ENCODE measurements around the gene CUL9.

The CUL9 gene

GRCh38 chr6:43202451-43202850 lies 20.5 kb downstream of the CUL9 start:
- no peak for DNase-seq

GRCh38 chr6:43203029-43203717 lies 21.2 kb downstream of the CUL9 start:
- no peak for DNase-seq

DNA sequence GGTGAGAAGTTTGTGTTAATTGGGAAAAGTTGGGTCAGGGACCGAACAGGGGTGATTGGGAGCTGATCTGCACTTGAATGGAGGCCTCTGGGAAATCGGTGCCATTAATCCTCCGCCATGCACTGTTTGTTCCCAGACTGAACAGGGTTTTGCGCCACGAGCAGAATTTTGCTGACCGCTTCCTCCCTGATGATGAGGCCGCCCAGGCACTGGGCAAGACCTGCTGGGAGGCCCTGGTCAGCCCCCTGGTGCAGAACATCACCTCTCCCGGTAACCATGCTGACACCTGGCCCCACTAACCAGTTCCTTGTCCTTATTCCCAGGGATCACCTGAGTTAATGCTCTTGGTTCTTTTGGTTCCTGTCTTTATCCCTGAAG lies 21.7 kb downstream of the CUL9 start:
- no peak for DNase-seq

- no peak for DNase-seq
Measured at GRCh38 chr6:43204271-43205105, 22.5 kb downstream of the CUL9 start.

DNA sequence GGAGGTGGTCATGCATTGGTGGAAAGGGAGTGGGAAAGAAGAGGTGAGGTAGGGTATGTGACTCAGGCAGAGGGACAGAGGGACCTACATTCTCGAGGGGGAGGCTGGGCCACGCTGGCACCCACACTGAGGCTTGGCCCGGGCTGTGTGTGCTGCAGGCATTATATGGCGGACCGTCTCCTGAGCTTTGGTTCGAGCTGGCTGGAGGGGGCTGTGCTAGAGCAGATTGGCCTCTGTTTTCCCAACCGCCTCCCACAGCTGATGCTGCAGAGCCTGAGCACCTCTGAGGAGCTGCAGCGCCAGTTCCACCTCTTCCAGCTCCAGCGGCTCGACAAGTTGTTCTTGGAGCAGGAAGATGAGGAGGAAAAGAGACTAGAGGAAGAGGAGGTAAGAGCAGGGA lies 23.9 kb downstream of the CUL9 start:
- no peak for DNase-seq

- DNase-seq: no peak
Measured at GRCh38 chr6:43207286-43207685, 25.3 kb downstream of the CUL9 start.

DNA sequence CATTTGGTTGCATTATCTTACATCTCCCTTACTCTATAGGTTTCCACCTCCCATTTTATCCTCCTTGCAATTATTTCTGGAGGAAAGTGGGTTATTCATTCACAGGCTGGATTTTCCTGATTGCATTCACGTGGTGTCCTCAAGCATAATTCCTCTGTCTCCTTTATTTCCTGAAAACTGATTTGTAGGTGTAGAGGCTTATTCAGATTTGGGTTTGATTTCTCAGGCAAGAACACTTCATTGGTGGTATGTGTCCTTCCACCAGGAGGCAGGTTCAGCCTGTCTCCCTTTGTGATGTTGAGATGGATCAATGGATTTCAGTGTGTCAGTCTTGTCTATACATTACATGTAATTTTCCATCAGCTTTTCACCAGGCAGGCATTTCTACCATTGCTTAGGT lies 30.0 kb downstream of the CUL9 start:
- no peak for DNase-seq

DNA sequence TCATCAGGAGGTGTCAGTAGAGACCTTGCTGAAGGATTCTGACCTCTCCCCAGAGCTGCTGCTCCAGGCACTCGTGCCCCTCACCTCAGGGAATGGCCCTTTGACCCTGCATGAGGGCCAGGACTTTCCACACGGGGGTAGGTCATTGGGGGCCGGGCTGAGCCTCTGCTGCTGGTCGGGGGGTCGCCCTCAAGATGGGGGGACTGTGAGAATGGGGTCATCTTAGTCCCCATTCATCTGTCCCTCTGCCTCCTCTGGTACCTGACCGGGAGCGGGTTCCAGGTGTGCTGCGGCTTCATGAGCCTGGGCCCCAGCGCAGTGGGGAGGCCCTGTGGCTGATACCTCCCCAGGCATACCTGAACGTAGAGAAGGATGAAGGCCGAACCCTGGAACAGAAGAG lies 31.4 kb downstream of the CUL9 start:
- no peak for DNase-seq

DNA sequence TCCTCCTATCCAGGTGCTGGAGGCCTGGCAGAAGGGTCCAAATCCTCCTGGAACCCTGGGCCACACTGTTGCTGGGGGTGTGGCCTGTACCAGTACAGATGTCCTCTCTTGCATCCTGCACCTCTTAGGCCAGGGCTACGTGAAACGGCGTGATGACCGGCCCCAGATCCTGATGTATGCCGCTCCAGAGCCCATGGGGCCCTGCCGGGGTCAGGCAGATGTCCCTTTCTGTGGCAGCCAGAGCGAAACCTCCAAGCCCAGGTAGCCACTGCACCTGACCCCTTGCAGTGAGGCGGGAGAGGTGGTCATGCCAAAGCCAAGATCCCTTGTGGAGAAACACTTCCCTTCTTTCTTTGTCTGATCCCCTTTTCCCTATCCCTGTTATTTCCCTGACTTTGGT lies 33.1 kb downstream of the CUL9 start:
- no peak for DNase-seq

DNA sequence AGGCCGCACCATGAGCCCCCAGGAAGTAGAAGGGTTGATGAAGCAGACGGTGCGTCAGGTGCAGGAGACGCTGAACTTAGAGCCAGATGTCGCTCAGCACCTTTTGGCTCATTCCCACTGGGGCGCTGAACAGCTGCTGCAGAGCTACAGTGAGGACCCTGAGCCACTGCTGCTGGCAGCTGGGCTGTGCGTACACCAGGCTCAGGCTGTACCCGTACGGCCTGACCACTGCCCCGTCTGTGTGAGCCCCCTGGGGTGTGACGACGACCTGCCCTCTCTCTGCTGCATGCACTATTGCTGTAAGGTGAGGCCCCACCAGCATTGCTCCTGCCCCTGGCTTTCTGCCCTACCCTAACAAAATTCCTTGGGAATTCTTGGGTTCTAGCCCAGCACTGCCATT lies 34.2 kb downstream of the CUL9 start:
- DNase-seq: no peak

DNA sequence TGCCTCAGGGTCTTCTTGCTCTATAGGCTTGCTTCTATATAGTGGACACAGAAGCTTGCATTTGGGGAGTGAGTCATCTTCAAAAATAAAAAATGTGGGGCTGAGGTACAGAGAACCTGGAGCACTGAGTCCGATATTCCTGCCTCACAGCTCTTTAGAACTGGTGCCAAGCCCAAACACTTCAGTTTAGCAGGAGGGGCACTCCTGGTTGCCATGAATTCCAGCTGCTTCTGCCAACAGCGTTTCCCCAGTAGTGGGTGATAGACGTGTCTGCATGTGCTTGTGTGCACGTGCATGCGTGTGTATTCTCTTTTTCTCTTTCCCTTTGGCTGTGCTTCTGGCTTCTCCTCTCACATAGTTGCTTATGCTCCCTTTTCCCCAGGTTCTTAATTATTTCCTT lies 35.4 kb downstream of the CUL9 start:
- DNase-seq: no peak

GRCh38 chr6:43219119-43219518 lies 37.1 kb downstream of the CUL9 start:
- no peak for DNase-seq

- no peak for DNase-seq
Measured at GRCh38 chr6:43219814-43220213, 37.8 kb downstream of the CUL9 start.

DNA sequence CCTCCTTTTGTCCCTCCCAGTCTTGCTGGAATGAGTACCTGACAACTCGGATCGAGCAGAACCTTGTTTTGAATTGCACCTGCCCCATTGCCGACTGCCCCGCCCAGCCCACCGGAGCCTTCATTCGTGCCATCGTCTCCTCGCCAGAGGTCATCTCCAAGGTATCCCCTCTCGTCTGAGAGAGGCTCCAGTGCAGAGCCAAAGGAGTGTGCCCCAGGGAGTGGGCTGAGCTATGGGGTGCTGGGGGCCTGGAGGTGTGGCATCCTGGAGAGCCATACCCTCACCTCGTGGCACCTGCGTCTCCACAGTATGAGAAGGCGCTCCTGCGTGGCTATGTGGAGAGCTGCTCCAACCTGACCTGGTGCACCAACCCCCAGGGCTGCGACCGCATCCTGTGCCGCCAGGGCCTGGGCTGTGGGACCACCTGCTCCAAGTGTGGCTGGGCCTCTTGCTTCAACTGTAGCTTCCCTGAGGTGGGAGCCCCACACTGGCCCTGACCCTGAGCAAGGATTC lies 38.5 kb downstream of the CUL9 start:
- DNase-seq: no peak

DNA sequence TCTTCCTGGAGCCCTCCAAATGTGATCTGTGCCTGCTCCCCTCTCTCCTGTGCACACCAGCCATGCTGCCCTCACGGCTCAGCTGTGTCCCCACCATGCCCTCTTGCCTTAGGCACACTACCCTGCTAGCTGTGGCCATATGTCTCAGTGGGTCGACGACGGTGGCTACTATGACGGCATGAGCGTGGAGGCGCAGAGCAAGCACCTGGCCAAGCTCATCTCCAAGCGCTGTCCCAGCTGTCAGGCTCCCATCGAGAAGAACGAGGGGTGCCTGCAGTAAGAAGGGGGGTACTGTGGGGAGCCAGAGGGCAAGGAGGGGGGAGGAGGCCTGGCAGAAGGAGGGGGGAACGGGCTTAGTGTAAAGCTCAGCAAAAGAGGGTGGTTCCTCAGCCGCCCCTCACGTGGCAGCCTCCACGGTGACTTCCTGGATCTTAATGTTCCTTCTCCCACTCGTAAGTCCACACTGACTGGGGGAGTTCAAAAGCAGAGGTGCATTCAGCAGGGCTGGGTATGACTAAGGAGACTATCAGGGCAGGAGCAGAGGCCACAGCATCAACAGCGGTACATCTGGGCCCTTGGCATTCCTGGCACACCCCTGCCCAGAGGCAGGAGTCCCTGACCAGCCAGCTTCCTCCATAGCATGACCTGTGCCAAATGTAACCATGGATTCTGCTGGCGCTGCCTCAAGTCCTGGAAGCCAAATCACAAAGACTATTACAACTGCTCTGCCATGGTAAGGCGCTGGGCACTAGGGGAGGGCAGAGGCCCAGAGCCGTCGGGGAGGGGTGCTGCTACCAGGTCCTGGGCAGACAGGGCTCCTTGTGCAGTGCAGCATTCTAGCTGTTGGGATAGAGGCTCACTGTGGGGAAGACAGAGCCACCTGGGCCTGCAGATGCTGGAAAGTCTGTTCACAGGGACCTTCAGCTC lies 39.3 kb downstream of the CUL9 start:
- no peak for DNase-seq

GRCh38 chr6:43222418-43223059 lies 40.5 kb downstream of the CUL9 start:
- DNase-seq: no peak

DNA sequence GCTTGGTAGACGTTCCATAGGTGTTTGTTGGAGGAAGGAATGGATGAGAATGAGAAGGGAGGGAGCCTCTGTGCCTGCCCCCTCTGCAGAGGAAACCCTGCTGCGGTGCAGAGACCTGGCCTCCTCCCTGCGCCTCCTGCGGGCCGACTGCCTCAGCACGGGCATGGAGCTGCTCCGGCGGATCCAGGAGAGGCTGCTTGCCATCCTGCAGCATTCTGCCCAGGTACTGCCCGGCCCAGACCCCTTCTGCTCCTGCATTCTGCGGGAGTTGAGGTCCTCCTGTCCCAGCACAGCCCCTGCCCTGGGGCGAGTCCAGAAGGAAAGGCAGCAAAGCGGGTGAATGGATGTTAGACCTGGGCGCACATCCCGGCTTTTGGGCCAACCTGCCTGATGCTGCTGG lies 41.2 kb downstream of the CUL9 start:
- DNase-seq: no peak

- DNase-seq: no peak
Measured at GRCh38 chr6:43226192-43226851, 44.3 kb downstream of the CUL9 start.

DNA sequence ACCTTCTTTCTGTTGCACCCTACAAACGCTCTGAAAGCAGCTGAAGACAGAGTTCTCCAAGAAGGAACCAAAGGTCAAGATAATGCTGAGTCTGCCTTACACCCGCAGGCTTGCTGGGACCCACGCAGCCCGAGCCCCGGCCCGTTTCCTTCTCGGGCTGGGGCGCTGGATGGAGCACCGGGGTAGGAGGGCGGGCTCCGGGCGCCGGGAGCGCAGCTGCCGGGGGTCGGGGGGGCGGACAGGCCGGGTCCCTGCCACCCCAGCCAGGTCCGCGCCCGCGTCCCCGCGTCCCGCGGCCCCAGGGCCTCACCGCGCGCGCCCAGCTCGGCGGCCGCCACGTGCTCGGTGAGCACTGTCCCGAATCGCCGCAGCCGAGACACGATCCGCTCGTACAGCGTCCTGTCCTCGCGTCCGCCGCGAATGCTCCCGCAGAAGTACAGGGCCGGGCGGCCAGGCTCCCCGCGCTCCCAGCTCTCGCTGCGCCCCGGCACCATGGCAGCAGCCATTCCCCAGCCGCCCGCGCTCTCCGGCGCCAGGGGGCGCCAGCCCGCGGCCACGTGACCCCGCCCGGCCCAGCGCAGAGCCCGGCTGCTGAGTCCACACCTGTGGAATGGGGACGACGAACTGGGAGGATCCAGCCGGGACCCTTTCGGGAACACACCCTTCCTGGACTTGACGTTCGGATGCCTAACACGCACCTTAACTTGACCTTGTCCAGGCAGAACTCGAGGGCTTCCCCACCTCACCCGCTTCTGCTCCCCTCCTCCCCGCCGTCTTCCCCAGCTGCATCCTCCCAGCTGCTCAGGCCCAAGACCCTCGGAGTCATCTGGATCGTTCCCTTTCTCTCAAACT lies 47.2 kb downstream of the CUL9 start, which contains the start of gene DNPH1:
TSS of gene DNPH1 (minus strand) at position 531 of the 852 bp plus-strand sequence. CDS start at position 506, 25 bp downstream.
- DNase-seq: no peak

DNA sequence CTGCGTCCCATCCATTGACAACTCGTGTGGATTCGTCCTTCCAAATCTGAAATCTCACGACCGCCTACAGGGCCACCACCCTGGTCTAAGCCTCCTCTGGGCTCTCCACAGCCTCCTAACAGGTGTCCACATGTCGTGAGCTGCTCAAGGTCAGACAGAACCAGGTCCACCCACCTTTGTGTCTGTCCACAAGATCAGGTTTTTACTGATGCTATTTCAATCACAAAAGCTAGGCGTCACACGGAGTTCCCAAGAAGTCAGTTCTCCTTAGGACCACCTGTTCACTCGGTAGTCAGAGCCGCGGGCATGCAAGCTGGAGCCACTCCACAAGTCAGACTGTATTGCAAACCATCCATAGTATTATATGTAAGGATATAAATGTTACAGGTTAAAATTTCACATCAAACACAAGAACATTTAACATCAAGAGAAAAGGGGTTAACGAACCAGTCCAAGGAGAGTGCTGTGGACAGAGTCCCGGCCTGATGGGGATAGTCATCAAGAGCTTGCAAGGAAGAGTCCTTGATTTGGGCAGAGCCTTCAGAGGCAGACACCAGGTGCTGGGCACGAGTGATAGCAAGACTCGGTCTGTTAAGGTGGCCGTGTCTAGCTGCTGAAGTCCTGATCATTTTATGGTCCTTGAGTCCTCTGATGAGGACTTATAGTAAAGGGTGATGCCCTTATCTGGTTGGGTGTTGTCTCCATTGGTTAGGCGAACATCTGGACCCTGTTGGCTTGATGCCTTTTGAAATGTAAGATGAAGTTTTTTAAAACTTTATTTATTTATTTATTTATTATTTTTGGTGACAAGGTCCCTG lies 48.0 kb downstream of the CUL9 start:
- DNase-seq: no peak
